ENCODE data around the gene CHD2.

DNA sequence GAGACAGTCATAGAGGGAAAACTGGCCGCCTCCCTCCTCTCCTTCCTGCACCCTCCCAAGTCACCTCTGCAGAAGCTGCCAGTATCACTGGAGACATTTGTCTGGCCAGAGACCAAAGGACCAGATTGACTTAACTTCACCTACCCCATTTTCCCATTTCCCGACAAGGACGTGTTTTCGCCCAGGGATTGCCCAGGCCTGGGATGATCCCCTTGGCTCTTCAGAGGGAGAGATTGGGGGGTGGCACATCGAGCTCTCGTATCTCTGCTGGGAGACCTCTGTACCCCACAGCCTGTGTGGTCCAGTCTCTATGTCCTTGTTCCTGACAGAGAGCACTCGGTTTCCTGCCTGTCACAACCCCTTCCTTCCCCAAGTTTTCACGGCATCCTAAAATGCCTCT lies 157.5 kb downstream of the CHD2 start:
- TF ChIP-seq, protein P1, sequence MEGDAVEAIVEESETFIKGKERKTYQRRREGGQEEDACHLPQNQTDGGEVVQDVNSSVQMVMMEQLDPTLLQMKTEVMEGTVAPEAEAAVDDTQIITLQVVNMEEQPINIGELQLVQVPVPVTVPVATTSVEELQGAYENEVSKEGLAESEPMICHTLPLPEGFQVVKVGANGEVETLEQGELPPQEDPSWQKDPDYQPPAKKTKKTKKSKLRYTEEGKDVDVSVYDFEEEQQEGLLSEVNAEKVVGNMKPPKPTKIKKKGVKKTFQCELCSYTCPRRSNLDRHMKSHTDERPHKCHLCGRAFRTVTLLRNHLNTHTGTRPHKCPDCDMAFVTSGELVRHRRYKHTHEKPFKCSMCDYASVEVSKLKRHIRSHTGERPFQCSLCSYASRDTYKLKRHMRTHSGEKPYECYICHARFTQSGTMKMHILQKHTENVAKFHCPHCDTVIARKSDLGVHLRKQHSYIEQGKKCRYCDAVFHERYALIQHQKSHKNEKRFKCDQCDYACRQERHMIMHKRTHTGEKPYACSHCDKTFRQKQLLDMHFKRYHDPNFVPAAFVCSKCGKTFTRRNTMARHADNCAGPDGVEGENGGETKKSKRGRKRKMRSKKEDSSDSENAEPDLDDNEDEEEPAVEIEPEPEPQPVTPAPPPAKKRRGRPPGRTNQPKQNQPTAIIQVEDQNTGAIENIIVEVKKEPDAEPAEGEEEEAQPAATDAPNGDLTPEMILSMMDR (conservative IDR thresholded peaks at IDR 0.05 in 1 of 2, IDR thresholded peaks at IDR 0.05 in 1 of 2; ENCODE audit: extremely low read depth in 1 of 2, insufficient read depth in 1 of 2, low read depth in 1 of 2, low read length in 2 of 2), result no peak
- no peak for TF ChIP-seq EZH2 (IDR thresholded peaks at IDR 0.05; ENCODE audit: borderline replicate concordance, low read length)
